Urinary bladder (tissue), 4 donors: ENCODE results near the gene SEMA3G. TPM values are rescaled to one million over a fixed set of nuclear protein-coding genes. Genes with fewer than 3 reads are reported as not detected.

Experiments used
- DNase-seq: peaks from one replicate; pipeline ENCODE4 v3.0.0-alpha.2; 2015; ENCODE audit errors: extremely low spot score
- H3K27ac ChIP-seq: one replicate; pipeline ENCODE4 v1.5.1; 2013; ENCODE audit warnings: low read depth, mild to moderate bottlenecking, moderate library complexity
- H3K36me3 ChIP-seq: one replicate; pipeline ENCODE4 v1.6.1; 2013; ENCODE audit warnings: mild to moderate bottlenecking, moderate library complexity; ENCODE audit not compliant: insufficient read depth
- H3K4me1 ChIP-seq: one replicate; pipeline ENCODE4 v1.6.1; 2013; ENCODE audit warnings: mild to moderate bottlenecking, moderate library complexity; ENCODE audit not compliant: insufficient read depth
- H3K4me3 ChIP-seq: one replicate; pipeline ENCODE4 v1.5.1; 2013; ENCODE audit warnings: low read depth, low read length
- WGBS: extraction: QIAGEN DNeasy Blood & Tissue Kit; methylation state at CpG from one replicate; pipeline ENCODE4 v1.1.7; 2013; 5-methylcytosine and 5-hydroxymethylcytosine counted together
- polyA plus RNA-seq: library from polyadenylated mRNA; stranded (reverse); fragments of 200-250 nt; gene quantifications from one replicate; pipeline ENCODE4 v1.2.3, GENCODE V29; 2013
- total RNA-seq: library from RNA; depleted of rRNA; stranded (reverse); fragments of >200 nt; gene quantifications from one replicate; pipeline ENCODE4 v1.2.3, GENCODE V29; 2014
- donor health status: healthy with polysubstance abuse.
- donor health status: healthy.

Gene SEMA3G
- total and polyA plus RNA-seq, 2 donors, result 7.6 to 28.5 TPM

DNA sequence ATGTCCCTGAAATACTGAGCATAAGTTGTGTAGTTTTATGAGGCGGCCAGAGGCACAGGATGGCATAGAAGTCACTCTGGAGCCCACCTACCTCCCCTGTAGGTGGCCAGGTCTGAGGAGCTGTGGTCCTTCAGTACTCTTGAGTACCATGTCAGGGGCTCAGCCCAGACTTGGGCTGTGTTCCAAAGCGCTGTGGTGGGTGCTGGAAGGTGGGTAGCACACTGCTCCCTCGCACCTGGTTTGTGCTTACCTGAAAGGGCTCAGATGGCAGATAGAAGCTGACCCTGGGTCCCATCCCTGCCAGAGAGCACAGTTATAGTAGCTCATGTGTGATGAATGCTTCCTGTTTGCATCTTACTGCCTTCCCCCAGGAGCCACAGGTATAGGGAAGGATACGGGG lies 26.0 kb upstream of the SEMA3G start:
- DNase-seq, result no peak
- WGBS, result 95% methylated on average over 4 of the region's 4 CpGs
- peaks cover 2% of the 10 kb centered on the region for H3K36me3 ChIP-seq
- H3K27ac ChIP-seq, result no peak overlapping the region
- H3K4me3 ChIP-seq, result no peak overlapping the region
- no peaks in the 10 kb centered on the region for H3K4me1 ChIP-seq

DNA sequence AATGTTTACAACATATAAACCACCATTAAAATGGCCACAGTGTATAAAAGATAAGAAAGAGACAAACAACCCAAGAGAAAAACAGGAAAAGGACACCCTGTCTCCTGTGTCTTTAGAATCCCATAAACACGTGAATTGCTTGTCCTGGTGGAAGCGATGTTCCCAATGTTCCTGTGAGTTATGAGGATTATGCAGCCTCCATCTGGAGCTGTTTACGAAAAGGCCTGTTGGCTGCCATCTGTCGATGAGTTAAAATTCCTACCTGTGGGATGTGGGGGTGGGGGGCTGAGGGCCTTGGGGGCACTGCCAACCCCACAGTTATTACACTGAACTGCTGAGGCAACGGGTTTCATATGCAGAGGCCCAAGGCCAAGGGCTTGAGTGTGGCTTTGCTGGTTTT lies 24.1 kb upstream of the SEMA3G start:
- H3K27ac ChIP-seq, result no peak overlapping the region
- 61% methylated on average over 5 of the region's 5 CpGs for WGBS
- no peak for DNase-seq
- no peak overlapping the region for H3K4me3 ChIP-seq
- H3K36me3 ChIP-seq, result peaks cover 2% of the 10 kb centered on the region
- no peaks in the 10 kb centered on the region for H3K4me1 ChIP-seq

DNA sequence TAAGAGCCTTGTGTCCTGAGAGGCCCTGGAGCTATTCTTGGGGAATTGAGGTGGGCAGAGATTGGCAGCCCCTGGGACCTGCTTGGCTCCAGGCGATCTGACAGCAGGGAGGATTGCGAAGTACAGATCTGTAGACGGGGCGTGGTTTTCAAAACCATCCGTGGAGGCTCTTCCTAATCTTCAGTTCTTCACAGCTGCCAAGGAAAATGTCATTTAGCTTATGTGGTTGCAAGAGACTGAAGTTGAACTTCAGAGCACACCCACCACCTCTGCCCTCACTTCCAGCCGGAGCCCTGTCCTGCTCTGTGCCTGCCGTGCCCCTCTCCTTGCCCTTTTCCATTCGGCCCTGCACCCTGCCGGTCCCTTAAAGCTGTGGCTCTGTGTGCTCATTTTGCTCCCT lies 23.4 kb upstream of the SEMA3G start:
- Histone ChIP-seq H3K27ac (no peak overlapping the region), H3K36me3 (peaks cover 2% of the 10 kb centered on the region), H3K4me1 (no peaks in the 10 kb centered on the region), H3K4me3 (no peak overlapping the region)
- 43% methylated on average over 9 of the region's 9 CpGs for WGBS
- no peak for DNase-seq

DNA sequence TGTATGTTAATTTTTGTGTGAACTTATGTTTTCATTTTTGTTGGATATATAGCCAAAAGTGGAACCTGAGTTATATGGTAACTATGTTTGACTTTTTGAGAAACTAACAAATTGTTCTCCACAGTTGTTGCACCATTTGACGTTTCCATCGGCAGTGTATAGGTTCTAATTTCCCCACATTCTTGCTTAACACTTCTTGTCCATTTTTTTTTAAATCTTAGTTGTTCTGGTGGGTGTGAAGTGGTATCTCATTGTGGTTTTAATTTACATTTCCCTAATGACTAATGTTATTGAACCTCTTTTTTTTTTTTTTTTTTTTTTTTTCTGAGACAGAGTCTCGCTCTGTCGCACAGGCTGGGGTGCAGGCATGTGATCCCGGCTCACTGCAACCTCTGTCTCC lies 18.5 kb upstream of the SEMA3G start:
- Histone ChIP-seq H3K4me3 (no peak overlapping the region), H3K27ac (no peak overlapping the region), H3K36me3 (peaks cover 3% of the 10 kb centered on the region), H3K4me1 (no peaks in the 10 kb centered on the region)
- WGBS, result 84% methylated on average over 5 of the region's 5 CpGs
- DNase-seq, result no peak

DNA sequence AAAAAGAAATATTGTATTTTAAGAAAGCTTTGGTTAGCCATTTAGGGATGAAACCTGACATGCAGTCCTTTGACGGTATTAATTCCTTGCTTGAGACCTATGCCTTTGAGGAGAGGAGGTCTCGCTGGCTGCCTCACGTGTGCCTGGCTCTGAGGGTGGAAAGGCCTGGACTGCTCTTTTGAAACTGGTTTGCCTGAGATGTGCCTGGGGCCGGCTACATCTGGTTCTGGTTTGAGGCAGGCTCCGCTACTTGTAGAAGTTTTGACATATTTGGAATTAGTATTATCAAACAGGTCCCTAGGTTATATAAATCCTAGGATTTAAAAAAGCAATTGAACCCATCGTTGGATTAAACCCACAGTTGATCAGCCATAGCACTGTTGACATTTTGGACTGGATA lies 17.0 kb upstream of the SEMA3G start:
- Histone ChIP-seq H3K27ac (peak overlapping the region; percentile 16), H3K4me1 (no peaks in the 10 kb centered on the region), H3K36me3 (peaks cover 3% of the 10 kb centered on the region), H3K4me3 (no peak overlapping the region)
- DNase-seq, result no peak
- WGBS, result 65% methylated on average over 6 of the region's 6 CpGs

DNA sequence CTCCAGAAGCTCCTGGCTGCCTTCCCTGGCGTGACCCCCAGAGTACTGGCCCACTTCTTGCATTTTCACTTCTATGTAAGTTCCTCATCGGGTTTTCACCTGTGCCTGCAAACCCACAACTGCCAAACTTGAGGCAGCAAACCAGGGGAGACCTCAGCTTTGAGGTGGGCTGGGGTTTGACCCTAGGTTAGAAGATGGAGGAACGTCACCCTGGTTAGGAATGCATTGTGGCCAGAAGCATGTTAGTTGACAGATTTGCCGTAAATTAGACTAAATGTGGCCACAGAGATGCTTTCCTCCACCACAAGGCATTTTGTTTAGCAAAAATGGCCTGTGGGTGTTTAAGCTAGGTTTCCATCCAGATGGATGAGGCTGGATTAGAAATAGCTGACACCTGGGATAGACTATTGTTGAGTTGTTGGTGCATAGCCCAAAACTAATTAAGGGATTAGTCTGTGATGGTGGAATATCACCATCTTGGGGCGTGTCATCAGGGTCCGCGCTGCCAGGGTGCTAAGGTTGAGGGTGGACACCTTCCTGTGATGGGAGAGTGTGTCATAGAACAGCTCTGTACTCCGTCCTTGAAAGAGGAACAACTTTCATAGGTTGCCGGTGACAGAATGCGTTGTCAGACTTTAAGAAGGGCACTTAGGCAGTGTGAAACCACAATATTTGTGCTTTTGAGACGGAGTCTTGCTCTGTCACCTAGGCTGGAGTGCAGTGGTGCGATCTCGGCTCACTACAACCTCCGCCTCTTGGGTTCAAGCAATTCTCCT lies 14.1 kb upstream of the SEMA3G start:
- Histone ChIP-seq H3K36me3 (peaks cover 3% of the 10 kb centered on the region), H3K4me1 (no peaks in the 10 kb centered on the region), H3K27ac (no peak overlapping the region), H3K4me3 (no peak overlapping the region)
- WGBS, result 94% methylated on average over 14 of the region's 14 CpGs
- DNase-seq, result no peak

DNA sequence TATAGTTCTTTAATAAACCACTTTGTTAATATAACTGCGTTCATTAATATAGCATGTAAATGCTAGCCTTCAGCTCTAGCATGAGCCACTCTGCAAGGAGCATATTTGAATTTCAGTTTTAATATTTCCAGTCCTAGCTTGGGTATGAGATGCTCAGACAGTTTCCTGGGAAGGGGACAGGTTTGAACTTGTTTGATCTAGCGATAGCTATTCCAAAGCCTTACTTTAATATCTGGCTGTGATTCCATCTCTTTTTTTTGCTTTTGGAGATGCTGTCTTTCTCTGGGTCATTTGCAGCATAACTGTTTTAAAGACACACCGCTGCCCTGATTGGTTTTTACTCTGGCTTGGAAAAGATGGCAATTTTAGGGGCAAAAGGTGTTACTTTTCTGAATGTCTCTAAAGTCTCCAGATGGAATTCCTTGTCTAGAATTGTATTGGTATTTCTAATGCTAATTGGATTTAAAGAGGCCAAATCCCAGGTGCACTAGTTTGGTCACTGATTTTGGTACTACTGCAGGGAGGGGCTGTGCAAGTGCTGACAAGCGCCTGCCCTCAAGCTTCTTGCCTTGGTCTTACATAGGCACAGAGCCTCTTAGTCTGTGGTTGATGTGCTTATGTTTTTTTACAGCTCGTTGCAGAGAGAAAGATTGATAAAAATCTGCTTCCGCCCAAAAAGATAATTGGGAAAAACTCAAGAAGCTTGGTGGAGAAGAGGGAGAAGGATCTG lies 13.3 kb upstream of the SEMA3G start:
- Histone ChIP-seq H3K36me3 (peaks cover 3% of the 10 kb centered on the region), H3K4me1 (no peaks in the 10 kb centered on the region), H3K27ac (no peak overlapping the region), H3K4me3 (no peak overlapping the region)
- WGBS, result 77% methylated on average over 6 of the region's 6 CpGs
- DNase-seq, result no peak

DNA sequence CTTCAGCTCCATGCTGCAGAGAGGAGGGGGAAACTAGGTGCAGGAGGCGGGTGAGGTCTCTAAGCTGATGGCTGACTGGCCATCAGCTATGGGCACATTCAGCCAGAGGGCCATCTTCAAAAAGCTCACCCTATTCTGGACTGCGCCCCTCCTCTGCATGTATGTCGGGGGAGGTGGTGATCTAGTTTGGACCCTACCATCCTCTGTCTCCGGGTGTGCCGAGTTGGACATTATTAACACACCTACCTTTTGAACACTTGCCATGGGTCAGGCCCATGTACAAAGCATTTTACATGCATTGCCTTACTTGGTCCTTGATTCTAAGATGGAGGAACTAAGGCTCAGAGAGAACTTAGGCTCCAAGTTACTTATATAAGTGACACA lies 11.9 kb upstream of the SEMA3G start:
- H3K27ac ChIP-seq, result peak overlapping the region; percentile 82
- no peaks in the 10 kb centered on the region for H3K4me1 ChIP-seq
- H3K36me3 ChIP-seq, result peaks cover 3% of the 10 kb centered on the region
- H3K4me3 ChIP-seq, result peak overlapping the region; percentile 97
- no peak for DNase-seq
- 65% methylated on average over 5 of the region's 5 CpGs for WGBS

DNA sequence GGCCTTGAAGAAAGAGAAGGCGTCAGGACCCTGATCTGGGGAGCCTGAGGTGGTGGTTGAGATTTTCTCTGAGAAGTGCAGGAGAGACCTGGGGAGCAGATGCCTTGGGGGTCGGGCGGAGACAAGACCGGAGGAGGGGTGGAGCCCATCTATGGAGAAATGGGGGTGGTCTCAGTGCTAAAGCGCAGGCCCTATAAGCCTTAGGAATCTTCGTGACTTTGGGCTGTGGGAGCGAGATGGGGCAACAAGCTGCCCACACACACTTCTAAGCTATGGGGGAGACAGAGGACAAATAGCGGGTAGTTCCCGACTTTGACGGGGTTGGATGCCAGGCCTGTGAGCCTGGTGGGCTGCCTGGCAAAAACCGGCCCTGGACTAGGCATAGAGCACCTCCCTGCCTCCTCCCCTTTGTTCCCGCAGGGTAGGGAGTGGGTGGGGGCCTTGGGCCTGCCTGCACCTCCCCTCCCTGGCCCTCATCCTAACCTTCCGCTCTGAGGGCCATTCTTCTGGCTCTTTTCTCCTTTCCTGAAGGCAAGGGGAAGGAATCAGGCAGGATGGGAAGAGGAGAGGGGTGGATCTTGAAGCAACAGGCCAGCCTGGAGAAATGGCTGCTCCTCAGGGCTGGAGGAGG lies 11.4 kb upstream of the SEMA3G start:
- peak overlapping the region; percentile 82 for H3K27ac ChIP-seq
- no peaks in the 10 kb centered on the region for H3K4me1 ChIP-seq
- 5% methylated on average over 13 of the region's 13 CpGs for WGBS
- peaks cover 3% of the 10 kb centered on the region for H3K36me3 ChIP-seq
- no peak for DNase-seq
- peak overlapping the region; percentile 97 for H3K4me3 ChIP-seq

DNA sequence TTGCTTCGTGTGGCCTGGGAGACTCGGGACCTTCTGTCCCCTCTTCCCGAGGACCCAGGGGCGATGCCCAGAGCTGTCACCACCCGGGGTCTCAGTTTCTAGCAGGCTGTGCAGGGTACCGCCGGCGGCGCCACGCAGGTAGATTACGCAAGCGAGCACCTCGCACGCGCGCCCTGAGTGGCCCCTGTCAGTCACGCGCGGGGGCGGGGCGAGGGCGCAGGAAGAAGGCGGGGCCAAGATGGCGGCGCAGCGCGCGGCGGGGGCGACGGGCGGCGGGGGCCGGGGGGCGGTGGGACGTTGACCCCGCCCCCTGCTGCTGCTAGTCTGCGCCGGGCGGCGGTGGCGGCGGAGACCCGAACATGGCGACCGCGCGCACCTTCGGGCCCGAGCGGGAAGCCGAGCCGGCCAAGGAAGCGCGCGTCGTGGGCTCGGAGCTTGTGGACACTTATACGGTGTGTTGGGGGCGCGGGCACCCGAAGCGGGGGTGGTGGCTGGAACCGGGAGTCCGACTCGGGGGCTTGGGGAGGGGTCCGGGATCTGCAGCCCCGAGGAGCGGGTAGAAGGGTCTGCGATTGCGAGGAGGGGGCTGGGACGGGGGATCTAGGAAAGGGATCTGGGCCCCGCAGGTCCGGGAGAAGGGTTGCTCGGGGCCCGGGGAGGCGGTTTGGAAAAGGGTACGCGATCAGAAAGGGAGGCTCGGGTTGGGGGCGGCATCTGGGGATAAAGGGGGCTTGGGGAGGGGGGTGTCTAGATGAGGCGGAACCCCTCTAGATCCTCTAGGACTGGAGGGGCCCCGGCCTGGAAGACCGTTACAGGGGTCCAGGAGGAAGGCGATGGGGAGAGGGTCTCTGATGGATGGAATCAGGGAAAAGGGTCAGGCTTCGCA lies 10.6 kb upstream of the SEMA3G start, which contains the start of gene NISCH:
Gene NISCH (plus strand): TSS at position 322 of the 886 bp plus-strand sequence. CDS start 38 bp downstream, at position 360.
- no peaks in the 10 kb centered on the region for H3K4me1 ChIP-seq
- H3K27ac ChIP-seq, result peak within 1 kb of the TSS; percentile 93
- H3K4me3 ChIP-seq, result peak within 1 kb of the TSS; percentile 97
- WGBS, result under 1% methylated on average over 86 of the region's 86 CpGs
- peaks cover 2% of the 10 kb centered on the region for H3K36me3 ChIP-seq
- DNase-seq, result no peak

DNA sequence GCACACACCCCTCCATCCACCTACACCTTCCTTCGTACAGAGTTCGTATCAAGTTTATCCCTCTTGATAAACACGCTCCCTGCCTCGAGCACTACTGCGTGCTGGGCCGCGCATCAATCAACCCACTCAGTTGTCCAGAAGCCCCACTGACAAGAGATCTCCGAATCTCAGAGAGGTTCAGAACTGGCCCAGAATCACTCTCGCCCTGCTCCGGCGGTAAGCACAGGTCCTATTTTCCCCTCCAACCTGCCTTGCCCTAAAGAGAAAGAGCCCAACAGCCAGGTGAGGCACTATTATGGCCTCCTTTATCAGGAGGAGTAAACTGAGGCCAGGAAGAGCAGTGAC lies 10.0 kb upstream of the SEMA3G start:
- 50% methylated on average over 11 of the region's 11 CpGs for WGBS
- Histone ChIP-seq H3K36me3 (no peaks in the 10 kb centered on the region), H3K4me3 (peak overlapping the region; percentile 97), H3K4me1 (no peaks in the 10 kb centered on the region), H3K27ac (peak overlapping the region; percentile 93)
- no peak for DNase-seq

DNA sequence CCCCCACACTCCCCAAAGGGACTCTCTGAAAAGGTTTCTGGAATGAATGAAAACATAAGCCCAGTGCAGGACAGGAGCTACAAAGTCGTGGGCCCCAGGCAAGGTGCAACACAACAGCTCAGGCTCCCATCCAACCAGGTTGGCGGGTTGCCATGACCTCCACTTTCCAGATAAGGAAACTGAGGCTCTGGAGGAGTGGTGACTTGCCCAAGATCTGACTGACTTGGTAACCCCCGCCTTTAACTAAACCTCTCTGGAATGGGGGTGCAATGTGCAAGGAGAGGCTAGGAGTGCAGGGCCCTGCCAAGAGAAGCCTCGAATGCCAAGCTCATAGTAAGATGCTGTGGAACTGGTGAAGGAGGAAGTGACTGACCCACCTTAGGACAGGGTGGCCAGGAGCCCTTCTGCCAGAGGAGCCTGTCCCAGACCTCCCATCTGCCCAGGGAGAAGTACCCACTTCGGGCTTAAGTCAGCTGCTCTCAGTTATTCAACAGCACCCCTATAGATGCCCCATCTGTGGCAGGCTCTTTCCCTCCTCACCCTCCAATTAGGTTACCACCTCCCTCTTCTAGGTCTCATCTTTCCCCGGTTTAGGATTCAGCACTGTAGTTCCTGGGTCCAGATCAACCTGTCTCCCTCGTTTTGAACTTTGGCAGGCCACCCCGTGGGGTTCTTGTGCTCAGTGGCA lies 9.5 kb upstream of the SEMA3G start:
- H3K4me1 ChIP-seq, result no peaks in the 10 kb centered on the region
- WGBS, result 59% methylated on average over 8 of the region's 8 CpGs
- DNase-seq, result no peak

More for the DNA sequence above, 9.5 kb upstream of the SEMA3G start:
- Histone ChIP-seq H3K27ac (peak overlapping the region; percentile 93), H3K36me3 (no peaks in the 10 kb centered on the region), H3K4me3 (peak overlapping the region; percentile 97)
